HUES48 (cell line): ENCODE measurements around the gene PROM1.
A peak's percentile ranks its signal among the peaks of the same experiment; 100 is the strongest.

Experiments
- H3K27ac ChIP-seq: one replicate; pipeline ENCODE4 v1.7.0; 2013; ENCODE audit warnings: low read depth, low read length, inconsistent platforms
- H3K27me3 ChIP-seq: 2 replicates; pipeline ENCODE4 v1.6.1; 2013; ENCODE audit warnings: mild to moderate bottlenecking, low read length; ENCODE audit not compliant: control insufficient read depth, insufficient read depth
- H3K36me3 ChIP-seq: 2 replicates; pipeline ENCODE4 v1.6.1; 2013; ENCODE audit warnings: low read length; ENCODE audit not compliant: control insufficient read depth, insufficient read depth
- H3K4me1 ChIP-seq: 2 replicates; pipeline ENCODE4 v1.6.1; 2013; ENCODE audit warnings: mild to moderate bottlenecking, low read length; ENCODE audit not compliant: control insufficient read depth, insufficient read depth
- H3K4me3 ChIP-seq: 2 replicates; pipeline ENCODE4 v1.5.1; 2013; ENCODE audit warnings: mild to moderate bottlenecking, low read depth, low read length
- H3K9ac ChIP-seq: 2 replicates; pipeline ENCODE4 v1.6.1; 2013; ENCODE audit warnings: mild to moderate bottlenecking, low read depth, low read length, moderate library complexity
- H3K9me3 ChIP-seq: 2 replicates; pipeline ENCODE4 v1.6.1; 2013; ENCODE audit warnings: low read length; ENCODE audit not compliant: control insufficient read depth, insufficient read depth

PROM1 gene

DNA sequence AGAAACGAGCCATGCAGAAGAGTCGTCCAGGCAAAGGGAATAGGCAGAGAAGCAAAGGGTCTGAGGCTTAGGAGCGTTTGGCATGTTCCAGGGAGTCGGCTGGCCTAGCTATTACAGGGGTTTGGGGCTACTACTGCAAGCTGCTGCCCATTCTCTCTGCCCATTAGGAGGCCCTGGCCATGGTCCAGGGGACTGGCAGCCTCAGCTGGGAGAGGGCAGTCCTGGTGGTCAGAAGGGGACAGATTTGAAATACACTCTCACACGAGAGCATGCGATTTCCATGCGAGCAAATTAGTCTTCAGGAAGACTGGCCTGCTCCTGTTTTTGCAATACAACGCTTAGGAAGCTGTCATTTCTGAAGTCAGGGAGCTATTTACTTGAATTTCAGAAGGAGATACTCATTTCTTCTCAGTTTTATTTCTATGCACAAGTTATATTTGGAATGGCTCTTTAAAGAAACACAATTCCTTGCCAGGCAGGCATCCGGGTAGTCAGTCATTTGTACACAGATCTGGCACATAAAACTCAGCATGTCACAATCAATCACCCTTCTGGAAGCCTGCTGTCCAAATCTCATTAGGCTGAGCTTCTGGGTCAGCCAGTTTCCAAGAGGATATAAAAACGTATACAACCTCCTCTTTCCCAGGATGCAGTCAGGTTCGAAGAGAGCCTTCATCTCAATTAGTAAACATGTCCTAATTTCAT lies 27.0 kb downstream of the PROM1 start:
- H3K4me1 ChIP-seq = peaks cover 10% of the 10 kb centered on the region
- no peaks in the 10 kb centered on the region for H3K27me3 ChIP-seq
- peaks cover 6% of the 10 kb centered on the region for H3K36me3 ChIP-seq
- H3K4me3 ChIP-seq = no peak overlapping the region
- H3K27ac ChIP-seq = no peak overlapping the region
- no peaks in the 10 kb centered on the region for H3K9me3 ChIP-seq
- H3K9ac ChIP-seq = no peak overlapping the region

DNA sequence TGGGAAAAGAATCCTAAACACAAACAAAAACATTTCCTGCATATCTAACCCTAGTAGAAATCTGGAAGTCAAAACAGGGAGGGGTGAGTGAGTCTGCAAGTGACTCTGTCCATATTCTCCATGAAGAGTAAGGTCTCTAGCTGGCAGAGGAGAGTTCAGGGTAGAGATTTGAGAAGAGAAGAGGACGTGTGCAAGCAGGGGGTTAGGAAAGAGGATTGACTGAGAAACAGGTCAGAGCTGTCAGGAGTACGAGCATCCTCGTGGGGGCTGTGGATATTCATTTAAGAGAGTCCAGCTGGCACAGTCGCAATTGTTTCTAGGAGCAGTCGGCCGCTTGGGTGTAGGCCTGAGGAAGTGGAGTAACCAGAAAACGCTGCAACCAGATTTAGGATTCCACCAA lies 27.9 kb downstream of the PROM1 start:
- H3K9ac ChIP-seq = no peak overlapping the region
- no peaks in the 10 kb centered on the region for H3K27me3 ChIP-seq
- no peaks in the 10 kb centered on the region for H3K9me3 ChIP-seq
- peaks cover 3% of the 10 kb centered on the region; the same call in 1 of the 2 replicates for H3K36me3 ChIP-seq
- no peak overlapping the region for H3K4me3 ChIP-seq
- H3K4me1 ChIP-seq = peaks cover 10% of the 10 kb centered on the region
- no peak overlapping the region for H3K27ac ChIP-seq

DNA sequence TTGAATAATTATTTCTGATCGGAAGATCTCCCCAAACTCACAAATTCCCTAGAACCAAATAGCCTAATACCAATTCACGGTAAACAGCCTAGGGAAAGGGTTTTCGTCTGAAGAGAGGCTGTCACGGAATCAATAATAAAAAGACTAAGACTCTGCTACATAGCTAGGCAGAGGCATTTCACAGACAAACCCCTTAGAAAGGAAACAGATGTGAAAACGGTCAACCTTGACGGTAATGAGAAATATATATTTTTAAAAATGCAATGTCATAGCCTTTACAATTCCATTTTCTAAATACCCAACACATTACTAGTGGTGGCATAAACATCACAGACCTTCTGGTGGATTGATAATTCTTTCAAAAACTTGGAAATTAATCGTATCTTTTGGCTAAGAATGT lies 28.4 kb downstream of the PROM1 start:
- peaks cover 10% of the 10 kb centered on the region for H3K4me1 ChIP-seq
- H3K9ac ChIP-seq = no peak overlapping the region
- peaks cover 3% of the 10 kb centered on the region; the same call in 1 of the 2 replicates for H3K36me3 ChIP-seq
- no peaks in the 10 kb centered on the region for H3K9me3 ChIP-seq
- H3K27ac ChIP-seq = no peak overlapping the region
- H3K27me3 ChIP-seq = no peaks in the 10 kb centered on the region
- no peak overlapping the region for H3K4me3 ChIP-seq

DNA sequence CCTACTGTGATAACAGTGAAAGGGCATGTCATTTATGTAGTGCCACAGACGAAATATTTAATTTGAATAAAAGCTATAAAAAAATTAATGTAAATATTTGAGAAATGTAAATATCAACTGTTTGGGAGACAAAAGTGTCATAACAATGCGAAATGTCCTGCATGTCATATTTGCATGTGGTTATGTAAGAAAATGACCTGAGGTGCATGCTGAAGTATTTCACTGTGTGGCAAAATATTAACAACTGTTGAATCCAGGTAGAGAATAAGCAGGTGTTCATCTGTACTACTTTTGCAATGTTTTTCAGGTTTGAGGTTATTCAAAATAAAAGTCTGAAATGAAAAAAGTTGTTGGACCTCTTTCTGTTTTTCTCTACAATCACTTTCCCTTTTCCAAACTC lies 30.9 kb downstream of the PROM1 start:
- H3K4me1 ChIP-seq = peaks cover 19% of the 10 kb centered on the region
- no peak overlapping the region for H3K9ac ChIP-seq
- no peaks in the 10 kb centered on the region for H3K9me3 ChIP-seq
- no peaks in the 10 kb centered on the region for H3K27me3 ChIP-seq
- no peak overlapping the region for H3K27ac ChIP-seq
- peaks cover 3% of the 10 kb centered on the region for H3K36me3 ChIP-seq
- H3K4me3 ChIP-seq = no peak overlapping the region

DNA sequence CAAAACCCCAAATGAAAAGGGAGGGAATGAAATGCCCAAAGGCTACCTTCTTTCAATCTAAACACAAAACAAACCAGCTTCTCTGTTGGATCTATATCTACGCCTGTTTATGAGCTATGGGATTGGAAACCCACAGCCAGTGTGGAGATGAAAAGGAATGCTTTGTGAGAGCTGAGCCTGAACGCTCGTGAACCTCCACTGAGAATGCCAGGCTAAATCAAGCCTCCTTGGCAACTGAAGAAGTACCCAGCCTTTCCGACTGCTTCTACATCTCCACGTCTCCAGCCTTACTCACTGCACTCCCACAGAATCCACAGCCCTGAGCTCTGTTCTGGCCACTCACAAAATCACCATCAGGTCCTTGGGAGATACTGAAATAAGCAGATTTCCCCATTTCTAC lies 31.8 kb downstream of the PROM1 start:
- Histone ChIP-seq H3K36me3 (peaks cover 3% of the 10 kb centered on the region), H3K4me1 (peaks cover 12% of the 10 kb centered on the region), H3K9ac (no peak overlapping the region), H3K4me3 (no peak overlapping the region), H3K9me3 (no peaks in the 10 kb centered on the region), H3K27ac (no peak overlapping the region), H3K27me3 (no peaks in the 10 kb centered on the region)

DNA sequence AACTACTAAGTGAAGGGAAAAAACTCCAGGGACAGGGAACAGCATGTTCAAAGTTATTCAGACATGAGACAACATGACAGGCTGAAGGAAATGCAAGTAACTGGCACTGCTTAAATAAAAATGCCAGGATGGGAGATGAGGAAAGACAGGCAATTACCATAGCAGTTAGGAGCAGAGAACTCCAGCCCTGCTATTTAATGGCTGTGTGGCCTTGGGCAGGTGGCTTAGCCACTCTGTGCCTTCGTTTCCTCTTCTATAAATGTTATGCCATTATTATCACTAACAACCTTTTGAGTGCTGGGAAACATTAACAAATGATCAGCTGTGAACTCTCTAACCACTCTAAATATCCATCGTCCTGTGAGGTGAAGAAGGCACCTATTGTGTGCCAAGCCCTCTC lies 32.7 kb downstream of the PROM1 start:
- no peaks in the 10 kb centered on the region for H3K9me3 ChIP-seq
- H3K9ac ChIP-seq = no peak overlapping the region
- H3K36me3 ChIP-seq = peaks cover 3% of the 10 kb centered on the region
- no peak overlapping the region for H3K27ac ChIP-seq
- no peak overlapping the region for H3K4me3 ChIP-seq
- H3K27me3 ChIP-seq = no peaks in the 10 kb centered on the region
- H3K4me1 ChIP-seq = peaks cover 12% of the 10 kb centered on the region

DNA sequence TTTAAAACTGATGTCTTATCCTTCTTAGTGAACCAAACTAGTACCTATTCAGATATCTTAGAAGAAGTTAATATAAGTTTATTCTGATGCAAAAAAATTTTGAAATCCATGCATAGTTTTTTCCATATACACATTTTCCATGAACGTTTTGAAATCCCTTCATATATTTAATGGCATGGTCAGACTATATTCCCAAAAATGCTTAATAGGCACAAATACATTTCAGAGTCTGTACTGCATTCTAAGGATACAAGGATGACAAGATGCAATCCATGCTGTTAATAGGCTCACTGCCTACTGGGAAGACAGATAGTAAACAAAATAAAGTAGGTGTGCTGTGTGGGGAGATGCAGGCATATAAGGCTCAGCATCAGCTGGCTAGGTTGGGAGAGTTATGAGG lies 33.2 kb downstream of the PROM1 start:
- Histone ChIP-seq H3K4me3 (no peak overlapping the region), H3K36me3 (peaks cover 3% of the 10 kb centered on the region), H3K9me3 (no peaks in the 10 kb centered on the region), H3K4me1 (peaks cover 12% of the 10 kb centered on the region), H3K27me3 (no peaks in the 10 kb centered on the region), H3K9ac (no peak overlapping the region), H3K27ac (no peak overlapping the region)

DNA sequence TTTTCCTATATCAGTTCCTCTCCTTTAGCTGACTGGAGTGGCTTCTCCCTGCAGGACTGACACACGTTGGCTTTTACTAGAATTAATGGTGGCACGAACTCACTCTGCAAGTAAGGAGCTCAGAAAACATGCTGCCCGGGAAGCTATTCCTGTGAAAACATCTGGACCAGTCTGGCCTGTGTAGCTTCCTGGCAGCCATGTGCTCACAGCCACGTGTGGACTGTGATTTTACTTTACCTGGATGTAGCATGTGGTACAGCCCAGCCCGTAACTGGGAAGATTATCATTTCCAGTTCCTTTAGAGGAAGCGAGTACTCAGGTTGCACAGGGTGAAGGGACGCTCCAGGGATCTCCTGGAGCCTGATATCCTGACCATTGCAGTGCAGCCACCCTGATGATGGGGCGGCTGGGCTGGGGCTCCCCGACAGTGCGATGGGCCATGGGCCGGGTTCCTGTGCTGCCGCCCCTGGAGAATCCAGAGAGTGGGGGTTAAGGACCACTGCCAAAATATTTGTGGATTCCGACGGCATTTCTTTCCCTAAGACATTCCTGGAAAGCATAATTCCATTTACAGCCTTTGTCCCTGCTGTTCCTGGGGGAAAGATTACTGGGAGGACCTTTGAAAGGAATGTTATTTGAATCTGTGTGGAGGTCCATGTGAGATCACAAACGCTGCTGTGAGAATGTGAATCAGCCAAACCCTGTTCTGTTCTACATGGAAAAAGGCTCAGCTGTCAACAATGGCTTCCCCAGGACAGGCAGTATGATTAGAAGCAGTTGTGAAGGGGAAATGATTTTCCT lies 35.0 kb downstream of the PROM1 start:
- H3K4me3 ChIP-seq = no peak overlapping the region
- peaks cover 22% of the 10 kb centered on the region for H3K4me1 ChIP-seq
- H3K9ac ChIP-seq = 0 out of 2 replicates have a peak overlapping the region, but pooled peaks have one; percentile 12
- no peaks in the 10 kb centered on the region; the same call in 1 of the 2 replicates for H3K36me3 ChIP-seq
- H3K27me3 ChIP-seq = no peaks in the 10 kb centered on the region
- H3K9me3 ChIP-seq = no peaks in the 10 kb centered on the region
- peak overlapping the region; percentile 42 for H3K27ac ChIP-seq

DNA sequence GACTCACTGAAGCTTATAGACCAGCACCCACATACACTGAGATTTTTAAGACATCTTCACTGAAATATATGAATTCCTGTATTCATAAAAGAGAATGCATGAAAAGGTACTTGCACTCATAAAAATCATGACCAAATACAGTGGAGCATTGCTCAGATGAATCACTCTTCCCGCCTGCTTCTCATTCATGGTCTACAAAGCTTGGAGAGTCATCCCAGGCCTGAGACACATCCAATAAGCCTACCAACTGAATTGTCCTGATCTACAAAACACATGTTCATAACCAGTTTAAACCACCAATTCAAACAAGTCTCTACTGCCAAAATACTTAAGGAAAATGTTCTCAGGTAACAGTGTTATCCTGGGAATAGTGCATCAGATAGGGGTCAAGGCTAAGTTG lies 38.1 kb downstream of the PROM1 start:
- H3K9ac ChIP-seq = no peak overlapping the region
- H3K4me1 ChIP-seq = peaks cover 29% of the 10 kb centered on the region
- H3K9me3 ChIP-seq = no peaks in the 10 kb centered on the region
- H3K27me3 ChIP-seq = no peaks in the 10 kb centered on the region
- H3K36me3 ChIP-seq = no peaks in the 10 kb centered on the region; the same call in 1 of the 2 replicates
- no peak overlapping the region for H3K4me3 ChIP-seq
- H3K27ac ChIP-seq = no peak overlapping the region

DNA sequence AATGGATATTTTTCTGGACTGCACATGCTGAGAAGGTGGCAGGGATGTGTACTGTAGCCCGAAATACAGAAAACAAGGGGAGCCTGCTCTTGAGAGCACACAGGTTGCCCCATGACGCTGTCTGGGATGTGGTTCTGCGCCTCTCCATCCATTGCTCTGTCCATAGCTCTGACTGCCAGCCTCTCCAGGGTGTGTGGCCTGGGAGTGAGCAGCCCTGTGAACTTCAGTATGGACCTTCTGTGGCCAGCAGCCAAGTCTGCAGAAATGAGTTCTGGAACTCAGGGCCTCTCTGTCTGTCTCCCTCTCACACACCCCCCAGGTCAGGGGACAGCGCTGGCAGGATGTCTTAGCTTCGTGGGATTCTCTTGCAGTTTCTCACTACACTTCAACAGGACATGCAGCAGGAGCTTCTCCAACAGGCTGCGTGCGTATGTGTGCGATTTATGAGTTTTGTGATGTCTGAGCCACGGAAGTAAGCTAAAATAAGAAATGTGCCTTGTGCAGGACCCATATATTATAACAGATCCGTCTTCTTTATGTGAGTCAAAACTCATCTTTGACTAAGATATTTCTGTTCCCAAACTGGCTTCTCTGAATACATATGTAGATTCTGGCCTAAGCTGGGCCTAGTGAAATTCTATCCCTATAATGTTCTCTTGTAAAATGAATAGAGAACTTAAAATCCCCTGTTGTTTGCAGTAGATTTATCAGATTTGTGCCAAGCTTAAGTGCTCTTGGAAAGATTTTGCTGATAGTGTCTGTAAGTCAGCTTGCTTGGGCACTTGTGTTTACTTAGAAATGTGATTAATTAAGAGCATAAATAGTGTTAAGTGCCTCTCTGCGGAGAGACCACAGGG lies 40.0 kb downstream of the PROM1 start:
- Histone ChIP-seq H3K4me1 (peaks cover 33% of the 10 kb centered on the region), H3K27ac (no peak overlapping the region), H3K27me3 (no peaks in the 10 kb centered on the region), H3K9ac (no peak overlapping the region), H3K36me3 (no peaks in the 10 kb centered on the region; the same call in 1 of the 2 replicates), H3K9me3 (no peaks in the 10 kb centered on the region), H3K4me3 (no peak overlapping the region)
